Measurements from ENCODE around the gene KIAA1217.
"Not testable (repeated sequence)": the region's sequence is repeated elsewhere in the genome, so short reads cannot be mapped to it uniquely, and the experiment has no call there.

KIAA1217 gene

DNA sequence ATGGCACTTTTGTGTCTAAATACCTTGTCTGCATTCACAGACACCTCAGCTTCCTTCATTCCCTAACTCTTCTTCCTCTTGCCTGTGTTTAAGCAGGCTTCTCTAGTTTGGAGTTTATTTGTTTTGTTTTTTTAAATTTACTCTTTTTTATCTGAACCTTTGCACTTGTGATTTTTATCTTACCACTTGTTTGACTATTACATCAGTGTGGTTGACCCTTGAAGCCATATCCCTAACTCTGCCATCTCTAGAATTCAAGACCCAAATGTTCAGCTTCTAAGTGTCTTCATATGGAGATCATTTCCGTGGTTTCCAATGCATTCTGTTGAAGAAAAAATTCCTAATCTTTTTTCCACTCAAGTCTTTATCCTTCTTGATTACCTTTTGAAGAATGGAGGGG lies 233.3 kb downstream of the KIAA1217 start:
- no peak for DNase-seq (ENCODE audit: low read depth)

DNA sequence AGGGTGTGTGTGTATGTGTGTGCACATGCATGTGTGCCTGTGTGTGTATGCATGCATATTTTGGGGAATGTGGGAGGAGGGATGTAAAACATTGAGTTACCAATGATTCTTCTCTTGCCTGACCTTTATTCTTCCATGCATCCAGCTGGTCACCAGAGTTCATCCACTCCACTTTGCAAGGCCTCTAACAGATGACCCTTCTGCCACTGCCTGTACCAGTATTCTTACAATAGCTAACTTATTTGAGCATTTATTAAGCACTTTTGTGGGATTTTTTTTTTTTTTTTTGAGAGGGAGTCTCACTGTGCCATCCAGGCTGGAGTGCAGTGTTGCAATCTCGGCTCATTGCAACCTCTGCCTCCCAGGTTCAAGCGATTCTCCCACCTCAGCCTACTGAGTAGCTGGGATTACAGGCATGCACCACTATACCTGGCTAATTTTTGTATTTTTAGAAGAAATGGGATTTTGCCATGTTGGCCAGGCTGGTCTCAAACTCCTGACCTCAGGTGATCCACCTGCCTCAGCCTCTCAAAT lies 233.8 kb downstream of the KIAA1217 start:
- not testable (repeated sequence) for DNase-seq (ENCODE audit: low read depth)

DNA sequence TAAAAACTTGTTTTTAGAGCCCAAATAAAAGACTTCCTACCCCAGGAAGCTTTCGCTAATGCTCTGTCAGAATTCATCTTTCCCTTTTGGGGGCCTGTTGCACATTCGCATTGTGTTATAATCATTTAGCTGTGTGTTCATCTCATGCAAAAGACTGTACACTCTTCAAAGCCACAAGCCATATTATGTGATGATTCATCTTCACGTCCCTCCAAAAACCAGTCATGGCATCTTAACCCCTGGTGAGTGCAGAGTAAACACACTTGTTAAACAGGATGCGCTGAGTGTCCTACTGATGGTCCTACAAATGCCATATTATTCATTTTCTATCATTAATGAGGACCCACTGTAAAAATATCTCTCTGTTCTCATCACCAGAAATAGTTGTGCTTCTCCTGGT lies 235.4 kb downstream of the KIAA1217 start:
- no peak for DNase-seq (ENCODE audit: low read depth)

DNA sequence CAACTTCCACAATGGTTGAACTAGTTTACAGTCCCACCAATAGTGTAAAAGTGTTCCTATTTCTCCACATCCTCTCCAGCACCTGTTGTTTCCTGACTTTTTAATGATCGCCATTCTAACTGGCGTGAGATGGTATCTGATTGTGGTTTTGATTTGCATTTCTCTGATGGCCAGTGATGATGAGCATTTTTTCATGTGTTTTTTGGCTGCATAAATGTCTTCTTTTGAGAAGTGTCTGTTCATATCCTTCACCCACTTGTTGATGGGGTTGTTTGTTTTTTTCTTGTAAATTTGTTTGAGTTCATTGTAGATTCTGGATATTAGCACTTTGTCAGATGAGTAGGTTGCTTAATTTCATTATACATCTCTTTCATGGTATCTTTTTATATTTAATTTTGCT lies 237.0 kb downstream of the KIAA1217 start:
- not testable (repeated sequence) for DNase-seq (ENCODE audit: low read depth)

DNA sequence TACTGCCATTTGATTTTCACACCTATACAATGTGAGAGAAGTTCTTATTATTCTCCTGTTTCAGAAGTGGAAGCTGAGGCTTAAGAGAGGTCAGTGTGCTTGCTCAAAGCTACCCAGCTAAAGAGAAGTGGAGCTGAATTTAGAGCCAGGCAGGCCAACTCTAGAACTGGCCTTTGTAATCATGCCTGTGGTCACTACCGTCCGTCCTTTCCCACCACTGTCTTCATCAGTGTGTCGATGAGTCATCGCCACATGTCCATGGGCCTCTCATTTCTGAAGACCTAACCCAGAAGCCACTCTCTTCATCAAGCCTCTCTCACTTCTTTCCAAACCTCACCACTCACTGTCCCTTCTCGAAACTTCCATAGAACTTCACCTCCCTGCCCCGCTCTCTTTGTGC lies 237.8 kb downstream of the KIAA1217 start:
- DNase-seq (ENCODE audit: low read depth) = no peak

DNA sequence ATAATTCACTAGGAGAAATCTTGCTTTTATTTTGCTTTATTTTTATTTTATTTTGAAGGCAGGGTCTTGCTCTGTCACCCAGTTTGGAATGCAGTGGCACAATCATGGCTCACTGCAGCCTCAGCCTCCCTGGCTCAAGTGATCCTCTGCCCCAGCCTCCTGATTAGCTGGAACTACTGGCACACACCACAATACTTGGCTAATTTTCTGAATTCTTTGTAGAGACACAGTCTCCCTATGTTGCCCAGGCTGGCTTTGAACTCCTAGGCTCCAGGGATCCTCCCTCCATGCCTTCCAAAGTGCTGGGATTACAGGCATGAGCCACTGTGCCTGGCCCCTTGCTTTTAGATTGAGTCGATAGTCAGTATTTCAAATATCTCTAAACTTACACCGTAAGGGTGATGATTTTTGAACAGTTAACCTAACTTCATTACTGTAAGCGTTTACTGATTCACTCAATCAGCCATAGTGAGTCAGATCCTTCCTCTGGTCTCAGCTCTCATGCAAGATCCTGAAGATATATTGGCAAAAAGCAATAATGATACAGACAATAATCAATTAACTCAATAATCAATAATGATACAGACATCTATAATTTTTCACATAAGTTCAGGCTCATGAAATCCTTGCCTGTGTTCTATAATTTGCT lies 239.5 kb downstream of the KIAA1217 start:
- no peak for DNase-seq (ENCODE audit: low read depth)

DNA sequence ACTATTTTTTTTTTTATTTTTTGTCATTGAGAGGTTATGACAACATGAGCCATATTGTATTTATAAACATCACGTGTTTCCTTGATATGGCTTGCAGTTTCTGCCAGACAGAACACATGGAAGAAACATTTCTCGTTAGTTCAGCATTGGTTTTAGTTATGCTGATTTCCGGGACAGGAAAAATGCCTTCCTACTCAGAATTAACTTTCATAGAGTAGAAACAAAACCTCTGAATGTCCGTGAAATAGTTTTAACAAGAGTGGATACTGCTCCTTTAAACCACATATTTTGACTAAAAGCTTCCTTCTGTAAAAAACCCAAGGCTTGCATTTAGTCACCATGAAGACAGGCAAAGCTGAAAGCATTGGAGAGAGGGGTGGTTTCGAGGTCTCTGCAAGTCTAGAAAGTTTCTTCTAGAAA lies 240.4 kb downstream of the KIAA1217 start:
- DNase-seq (ENCODE audit: low read depth) = no peak

DNA sequence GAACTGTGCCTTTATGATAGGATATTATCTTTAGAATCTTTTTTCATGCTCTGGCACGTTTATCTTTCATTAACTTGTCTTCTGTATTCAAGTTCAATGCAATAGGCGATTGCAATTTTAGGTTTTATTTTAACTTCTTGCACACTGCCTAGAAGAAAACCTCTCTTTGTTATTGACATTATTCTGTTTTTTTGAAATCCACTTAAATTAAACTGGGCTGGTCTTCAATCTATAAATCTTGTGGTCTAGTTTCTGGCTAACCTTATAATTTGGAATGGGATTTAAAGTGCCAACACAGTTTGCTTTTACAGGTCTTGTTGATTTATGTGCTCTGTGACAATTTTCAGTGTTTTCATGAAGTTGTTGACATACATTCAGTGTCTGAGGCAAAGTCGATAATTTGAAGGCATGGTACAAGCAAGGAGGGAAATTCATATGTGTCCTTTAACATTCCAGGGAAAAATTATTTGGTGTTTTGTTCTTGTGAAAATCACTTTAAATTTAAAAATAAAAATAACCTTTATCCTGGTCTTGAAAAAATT lies 240.9 kb downstream of the KIAA1217 start:
- no peak for DNase-seq (ENCODE audit: low read depth)

DNA sequence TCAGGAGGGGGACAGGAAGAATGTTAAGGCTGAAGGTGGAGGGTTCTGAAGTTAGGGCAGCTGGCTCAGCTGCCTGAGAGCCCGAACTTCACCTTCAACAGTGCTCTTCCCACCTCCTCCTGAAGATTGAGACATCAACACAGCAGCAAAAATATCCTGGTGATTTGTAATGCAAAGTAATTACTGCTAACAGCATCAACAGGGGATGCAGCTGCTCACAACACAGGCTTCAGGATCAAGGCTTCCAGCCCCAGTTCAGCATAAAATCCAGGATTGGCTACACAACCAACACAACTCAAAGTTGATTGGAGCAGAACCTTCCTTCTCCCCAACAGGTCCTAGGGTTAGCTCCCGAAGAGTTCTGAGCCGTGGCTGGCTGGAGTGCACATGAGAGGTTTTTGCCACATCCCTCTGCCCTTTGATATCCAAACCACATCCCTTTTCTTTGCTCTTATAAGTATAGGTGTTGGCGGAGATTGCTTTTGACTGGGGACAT lies 242.4 kb downstream of the KIAA1217 start:
- no peak for DNase-seq (ENCODE audit: low read depth)

DNA sequence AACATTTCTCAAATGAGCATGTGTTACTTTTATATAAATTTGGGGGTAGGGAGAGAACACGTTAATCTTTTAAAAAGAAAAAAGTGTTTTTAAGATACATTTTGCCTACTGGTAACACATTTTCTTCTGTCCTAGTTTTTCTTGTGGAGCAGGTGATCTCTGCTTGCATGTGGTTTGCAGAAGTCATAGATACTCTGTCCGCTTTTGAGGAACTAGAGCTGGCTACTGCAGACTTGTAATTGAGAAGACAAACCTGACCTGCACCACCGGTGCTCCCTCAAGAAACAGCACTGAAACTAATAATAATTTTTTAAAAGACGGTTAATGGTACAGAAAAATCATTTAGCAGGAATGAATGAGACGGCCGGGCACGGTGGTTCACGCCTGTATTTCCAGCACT lies 243.1 kb downstream of the KIAA1217 start:
- no peak for DNase-seq (ENCODE audit: low read depth)

DNA sequence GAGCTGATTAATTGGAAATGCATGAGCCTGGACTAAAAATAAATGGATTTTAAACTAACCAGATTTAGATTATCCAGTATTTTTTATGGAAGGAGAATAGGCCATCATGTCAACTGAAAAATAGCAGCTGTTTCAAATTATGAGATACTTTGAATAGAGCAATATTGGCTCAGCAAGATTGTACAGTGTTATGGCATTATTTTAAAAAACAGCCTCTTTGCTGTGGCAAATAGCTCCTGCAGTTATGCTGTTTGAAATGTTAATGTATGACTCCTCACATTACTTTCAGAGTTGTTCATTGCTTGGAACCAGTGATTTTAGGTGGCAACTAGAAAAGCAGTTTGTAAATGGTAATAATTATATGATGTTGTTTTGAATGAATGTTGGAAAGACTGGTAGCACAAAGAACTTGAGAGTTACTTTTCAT lies 244.5 kb downstream of the KIAA1217 start:
- DNase-seq (ENCODE audit: low read depth) = no peak

DNA sequence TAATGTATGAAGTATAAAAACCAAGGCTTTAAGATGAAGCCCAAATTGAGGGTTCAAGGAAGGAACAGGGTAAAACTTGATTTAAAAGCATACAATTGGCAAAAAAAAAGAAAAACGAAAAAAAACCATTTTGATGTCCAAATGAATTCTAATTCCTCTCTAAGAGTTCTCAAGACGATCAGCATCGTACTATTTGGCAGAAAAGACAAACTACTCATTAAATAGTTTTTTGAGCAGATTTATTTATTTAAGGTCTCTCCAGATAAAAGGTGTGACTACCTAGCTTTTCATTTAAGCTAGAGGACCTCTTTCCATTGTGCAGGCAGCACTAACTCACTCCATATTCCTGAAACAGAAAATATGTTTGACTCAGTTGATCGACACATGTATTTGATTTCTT lies 245.0 kb downstream of the KIAA1217 start:
- no peak for DNase-seq (ENCODE audit: low read depth)

DNA sequence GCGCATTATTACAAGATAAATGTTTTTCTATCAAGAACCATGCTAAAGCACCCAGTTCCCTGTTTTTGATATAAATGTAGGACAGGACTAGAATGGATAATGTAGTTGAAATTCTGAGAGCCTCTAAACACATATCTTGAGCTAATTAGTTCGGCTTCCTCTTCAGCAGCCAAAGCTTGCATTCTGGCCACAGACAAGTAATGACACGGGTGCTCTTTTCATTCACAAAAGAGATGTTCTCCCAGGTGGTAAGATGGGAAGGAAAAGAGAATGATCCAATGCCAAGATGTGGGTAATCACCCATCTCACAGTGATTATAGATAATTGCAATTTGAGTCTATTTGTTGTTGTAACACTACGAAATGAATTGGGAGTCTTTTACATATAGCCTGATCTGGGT lies 246.5 kb downstream of the KIAA1217 start:
- no peak for DNase-seq (ENCODE audit: low read depth)

DNA sequence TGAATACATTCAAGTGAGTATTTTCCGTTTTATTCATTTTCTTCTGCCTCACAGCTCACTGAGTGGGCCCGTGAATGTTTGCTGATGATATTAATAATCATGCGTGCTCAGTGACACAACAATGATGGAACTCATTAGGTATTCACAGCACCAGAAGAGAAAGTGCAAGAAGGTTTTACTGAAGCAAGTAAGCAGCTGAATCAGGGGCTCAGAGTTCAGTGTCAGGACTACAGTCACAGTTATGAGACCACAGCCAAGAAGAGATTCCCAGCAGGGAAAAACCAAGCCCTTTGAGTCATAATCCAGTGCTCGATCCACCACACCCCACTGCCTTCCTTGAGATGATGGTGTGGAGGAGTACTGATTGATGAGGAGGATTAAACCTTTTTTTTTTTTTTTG lies 247.4 kb downstream of the KIAA1217 start:
- no peak for DNase-seq (ENCODE audit: low read depth)

DNA sequence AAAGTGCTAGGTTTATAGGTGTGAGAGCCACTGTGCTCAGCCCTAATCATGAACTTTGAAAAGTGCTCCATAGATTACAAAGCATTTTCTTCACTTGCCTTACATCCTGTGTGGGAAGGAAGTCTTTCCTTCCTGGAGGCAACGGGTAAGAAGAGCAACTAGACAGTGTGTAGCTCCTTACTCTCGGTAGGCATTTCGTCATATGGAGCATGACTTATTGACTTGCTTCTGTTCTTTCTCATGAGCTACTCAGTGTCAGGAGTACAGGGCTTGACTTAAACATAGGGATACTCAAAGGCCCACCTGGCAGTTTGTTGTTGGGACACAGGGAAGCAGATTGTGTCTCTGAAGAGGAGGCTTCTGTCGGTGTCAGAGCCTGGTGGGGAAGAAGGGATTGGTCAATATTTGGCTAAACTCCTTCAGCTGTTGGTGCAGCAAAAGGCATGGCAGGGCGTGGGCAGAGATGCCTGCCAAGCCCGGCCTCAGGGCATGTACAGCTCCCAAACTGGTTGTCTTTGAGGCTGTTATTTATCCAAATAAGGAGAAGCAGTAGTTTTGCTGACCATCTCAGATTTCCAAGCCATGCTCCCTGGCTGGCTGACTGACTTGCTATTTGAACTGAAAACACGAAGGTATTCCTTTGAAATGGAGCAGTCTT lies 248.9 kb downstream of the KIAA1217 start:
- no peak for DNase-seq (ENCODE audit: low read depth)

DNA sequence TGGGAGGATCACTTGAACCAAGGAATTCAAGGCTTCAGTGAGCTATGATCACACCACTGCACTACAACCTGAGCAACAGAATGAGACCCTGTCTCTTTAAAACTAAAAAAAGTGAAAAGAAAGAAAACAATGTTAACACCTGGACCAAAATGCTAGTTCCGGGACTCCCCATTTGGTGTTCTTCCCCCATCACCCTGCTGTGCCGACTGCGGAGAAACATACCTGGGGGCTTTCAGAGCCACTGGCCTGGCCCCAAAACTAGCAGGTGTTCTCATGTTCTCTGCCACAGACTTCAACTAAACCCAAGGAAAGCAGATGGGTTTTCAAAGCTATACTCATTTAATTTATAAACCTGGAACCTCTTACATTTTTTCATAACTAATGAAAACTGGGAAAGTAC lies 250.9 kb downstream of the KIAA1217 start:
- DNase-seq (ENCODE audit: low read depth) = no peak

DNA sequence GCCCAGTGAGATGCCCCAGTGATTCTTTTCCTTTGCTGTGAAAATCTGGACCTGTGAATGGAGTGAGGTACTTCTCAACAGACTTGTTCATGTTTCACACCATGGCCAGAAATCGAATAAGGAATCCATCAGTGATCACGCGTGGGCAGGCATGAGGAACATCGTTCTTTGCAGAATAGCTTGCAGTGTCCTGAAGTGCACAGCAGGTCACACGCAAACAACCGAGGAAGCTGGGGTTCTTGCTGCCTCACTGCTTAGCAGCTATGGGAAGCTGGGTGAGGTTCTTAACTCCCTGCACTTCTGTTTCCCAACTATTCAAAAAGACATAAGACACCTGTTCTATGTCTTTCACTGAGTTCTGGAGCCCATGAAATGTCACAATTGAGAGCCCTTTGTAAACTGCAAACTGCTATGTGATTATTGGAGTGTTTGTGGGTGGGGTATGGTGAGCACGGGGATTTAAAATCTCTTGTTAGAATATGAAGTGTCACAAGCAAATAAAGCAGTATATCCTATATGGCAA lies 253.4 kb downstream of the KIAA1217 start:
- DNase-seq (ENCODE audit: low read depth) = no peak

DNA sequence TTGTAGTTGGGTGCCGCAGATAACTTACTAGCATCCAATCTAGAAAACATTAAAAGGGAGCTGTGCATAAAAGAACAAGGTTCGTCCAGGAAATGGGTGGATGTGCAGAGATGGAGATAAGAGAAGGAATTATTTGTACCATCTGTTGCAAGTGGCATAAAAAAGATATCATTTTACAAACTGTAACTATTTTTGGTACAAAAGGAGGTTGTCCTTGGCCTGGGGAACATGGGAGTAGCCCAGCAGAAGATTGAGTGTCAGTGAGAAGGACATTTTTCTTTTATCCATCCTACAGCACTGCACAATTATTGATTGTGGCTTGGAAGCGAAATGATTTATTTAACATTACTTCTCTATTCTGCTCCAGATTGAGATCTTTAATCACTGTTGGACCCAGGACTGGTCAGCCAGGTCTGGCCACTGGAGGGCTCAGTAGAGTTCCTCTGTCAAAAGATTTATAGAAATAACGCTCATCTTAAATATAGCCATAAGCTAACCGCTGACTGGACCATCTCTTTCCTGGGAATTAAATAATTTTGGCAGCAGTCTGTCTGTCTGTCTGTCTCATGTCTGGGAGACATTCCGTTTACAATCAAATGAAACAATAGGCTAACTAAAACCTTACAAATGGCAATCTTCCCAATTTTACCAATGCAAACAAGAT lies 254.1 kb downstream of the KIAA1217 start:
- no peak for DNase-seq (ENCODE audit: low read depth)

DNA sequence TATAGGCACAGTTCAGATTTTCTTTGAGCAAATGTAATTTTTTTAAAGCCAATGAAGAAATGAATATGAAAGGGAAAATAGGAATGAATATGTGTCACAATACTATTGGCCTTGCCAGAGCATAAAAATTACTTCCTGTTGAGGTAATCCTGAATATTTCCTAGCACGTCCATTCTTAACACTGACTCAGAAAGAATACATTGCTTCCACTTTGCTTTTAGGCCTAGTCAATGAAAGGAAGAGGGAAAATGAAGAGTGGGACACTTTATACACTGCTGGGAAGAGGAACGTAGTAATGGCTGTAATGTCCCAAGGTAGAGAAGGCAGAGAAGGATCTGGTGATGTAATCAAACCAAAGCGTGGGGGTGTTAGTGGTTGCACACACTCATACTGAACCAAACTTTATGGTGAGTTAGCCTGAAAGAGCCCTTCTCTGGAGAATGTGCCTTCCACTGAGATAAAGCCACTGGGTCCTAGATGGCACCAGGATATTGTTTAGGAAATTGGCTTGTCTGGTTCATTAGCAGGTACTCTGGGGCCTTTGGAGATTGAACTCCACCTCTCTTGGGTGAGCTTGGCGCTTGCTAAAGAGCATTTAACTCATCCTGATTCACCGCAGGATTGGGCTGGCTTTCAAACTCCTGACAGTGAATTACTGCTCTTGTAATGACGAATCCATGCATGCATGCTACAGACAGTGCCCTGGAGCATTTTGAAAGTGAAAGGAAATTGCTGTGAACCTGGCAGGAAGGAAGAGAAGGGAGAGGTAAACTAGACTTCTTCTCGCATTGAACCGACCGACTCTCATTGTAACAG lies 254.9 kb downstream of the KIAA1217 start:
- DNase-seq (ENCODE audit: low read depth) = no peak

DNA sequence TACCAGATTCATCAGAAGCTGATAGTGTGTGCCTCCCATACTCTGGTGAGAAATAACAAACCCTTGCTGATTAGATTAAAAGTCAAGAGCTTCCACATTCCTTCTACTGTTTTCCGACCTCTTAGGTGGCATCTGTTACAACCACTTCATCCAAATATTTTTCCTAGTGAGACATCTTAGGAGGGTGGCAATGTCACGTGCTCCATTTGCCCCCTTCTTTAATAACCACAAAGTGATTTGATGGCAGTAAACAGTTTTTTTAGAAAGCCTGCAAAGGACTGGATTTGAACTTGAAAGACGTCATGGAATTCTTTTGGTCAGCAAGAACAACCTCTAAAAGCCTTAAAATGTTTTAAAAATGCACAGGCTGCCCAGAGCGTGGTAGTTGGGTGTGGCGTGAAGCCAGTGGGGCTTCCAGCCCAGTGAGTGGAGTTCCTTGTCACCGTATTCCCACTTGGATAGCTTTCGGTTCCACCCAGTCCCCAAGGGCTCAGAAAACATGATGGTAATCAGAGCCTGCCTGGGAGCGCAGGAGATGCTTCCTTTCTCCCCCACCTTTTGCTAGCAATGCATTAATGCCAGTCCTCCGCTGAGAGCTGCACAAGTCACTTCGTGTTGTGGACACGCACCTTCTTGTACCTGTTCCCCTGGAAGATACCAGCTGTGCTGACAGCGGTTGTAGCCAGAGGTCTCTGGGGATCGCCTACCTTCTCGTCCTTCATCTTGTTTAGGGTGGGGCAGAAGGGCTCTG lies 256.4 kb downstream of the KIAA1217 start:
- DNase-seq (ENCODE audit: low read depth) = no peak

All from stimulated activated CD4-positive, alpha-beta T cell treated with anti-CD3 and anti-CD28 coated beads, Interleukin-2, amount 100 ng/mL, for 4 hours (primary cell).